Endometrial microvascular endothelial cells (primary cell): ENCODE measurements around the gene TBC1D3. TPM values are rescaled to one million over a fixed set of nuclear protein-coding genes. Genes with fewer than 3 reads are reported as not detected.
"Not testable (repeated sequence)": the region's sequence is repeated elsewhere in the genome, so short reads cannot be mapped to it uniquely, and the experiment has no call there.

Experiments
- in situ Hi-C: cut with HindIII; loops from 2 replicates; pipeline ENCODE4 v1.10.0; 2017; ENCODE audit warnings: low sequenced_read_pairs, low pct_unique_long_range_greater_than_20kb; ENCODE audit errors: inconsistent ontology term
- total RNA-seq: library from RNA; depleted of rRNA; stranded (reverse); fragments of >200 nt; gene quantifications from one replicate; pipeline ENCODE4 v1.2.3, GENCODE V29; 2015; ENCODE audit errors: inconsistent ontology term

The TBC1D3 gene
- not detected for total RNA-seq

- in situ Hi-C loops: not testable (repeated sequence)
Measured at GRCh38 chr17:38192455-38192854, at the start of gene TBC1D3. TBC1D3 (minus strand) TSS chr17:38192555; CDS start chr17:38191029, 1,526 bp downstream.

DNA sequence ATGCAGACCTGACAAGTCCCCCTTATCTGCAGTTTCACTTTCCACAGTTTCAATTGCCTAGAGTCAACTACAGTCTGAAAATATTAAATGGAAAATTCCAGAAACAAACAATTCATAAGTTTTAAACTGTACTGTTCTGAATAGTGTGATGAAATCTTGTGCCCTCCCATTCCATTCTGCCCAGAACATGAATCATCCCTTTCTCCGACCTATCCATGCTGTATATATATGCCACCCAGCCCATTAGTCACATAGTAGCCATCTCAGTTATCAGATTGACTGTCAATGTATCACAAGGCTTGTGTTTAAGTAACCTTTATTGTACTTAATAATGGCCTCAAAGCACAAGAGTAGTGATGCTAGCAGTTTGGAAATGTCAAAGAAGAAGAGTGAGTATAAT, 40.4 kb upstream of the TBC1D3 start:
- in situ Hi-C loops: not testable (repeated sequence)

DNA sequence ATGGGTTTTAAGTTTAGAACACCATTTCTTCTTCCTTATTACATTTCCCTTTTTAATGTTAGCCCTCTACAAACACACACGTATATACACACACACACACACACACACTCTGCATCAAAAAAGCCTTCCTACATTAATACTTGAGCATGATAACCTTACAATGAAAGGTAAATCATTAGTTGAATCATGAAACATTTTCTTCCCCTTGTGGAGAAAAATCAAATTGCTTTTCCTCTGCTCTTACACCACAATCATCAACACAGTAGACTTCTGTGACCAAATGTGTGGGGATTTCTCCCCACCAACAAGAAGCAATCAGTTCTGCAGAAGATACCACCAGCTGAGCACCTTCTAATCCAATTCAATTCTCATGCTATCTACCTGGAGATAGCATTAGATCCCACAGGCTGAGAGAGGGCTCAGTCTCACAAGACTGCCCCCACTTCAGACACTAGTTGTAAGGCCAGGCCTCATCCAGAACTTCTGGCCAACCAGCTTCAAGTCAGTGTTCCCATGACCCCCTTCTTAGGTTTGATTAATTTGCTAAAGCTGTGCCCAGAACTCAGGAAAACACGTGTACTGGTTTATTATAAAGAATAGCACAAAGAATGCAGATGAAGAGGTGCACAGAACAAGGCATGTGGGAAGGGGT, 33.6 kb upstream of the TBC1D3 start:
- in situ Hi-C loops: not testable (repeated sequence)

DNA sequence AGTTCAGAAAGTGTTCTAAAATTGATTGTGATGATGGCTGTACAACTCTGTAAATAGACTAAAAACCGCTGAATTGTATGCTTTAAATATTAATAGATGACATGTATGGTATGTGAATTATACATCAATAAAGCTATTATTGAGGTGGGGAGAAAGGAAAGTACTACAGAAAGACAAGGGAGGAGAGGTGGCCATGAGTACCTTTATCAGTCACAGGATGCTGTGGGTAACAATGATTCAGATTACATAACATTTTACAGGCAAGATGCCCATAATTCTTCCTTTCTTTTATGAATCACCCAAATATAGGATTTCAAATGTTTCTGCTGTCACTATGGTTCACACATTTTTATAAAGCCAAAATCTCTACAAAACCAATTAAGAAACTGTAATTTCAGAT, 28.5 kb upstream of the TBC1D3 start:
- in situ Hi-C loops: not testable (repeated sequence)

- in situ Hi-C loops: not testable (repeated sequence)
Measured at GRCh38 chr17:38200271-38200670, 7.9 kb upstream of the TBC1D3 start.

DNA sequence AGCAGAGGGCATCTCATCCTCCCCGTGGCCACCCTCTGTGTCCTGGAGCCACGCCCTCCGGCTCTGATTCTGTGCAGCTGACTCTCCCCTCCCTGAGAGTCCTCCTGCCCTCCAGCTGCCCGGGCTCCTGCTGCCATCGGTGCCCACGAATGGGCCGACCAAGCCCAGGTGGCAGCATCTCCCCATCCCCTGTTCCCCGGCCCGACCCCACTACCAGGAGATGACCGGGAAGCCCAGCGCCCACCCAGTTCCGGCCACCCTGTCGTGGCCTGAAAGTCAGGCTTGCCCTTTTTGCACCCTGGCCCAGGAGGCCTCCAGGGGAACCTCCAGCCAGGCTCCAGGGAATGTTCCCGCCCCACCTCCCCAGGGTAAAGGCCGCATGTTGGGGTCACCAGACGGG, 57.5 kb downstream of the TBC1D3 start:
- in situ Hi-C loops: not testable (repeated sequence)

Other genes starting within 250 kb of the TBC1D3 start
- gene TBC1D3L, start 203.5 kb downstream of the TBC1D3 start, total RNA-seq: 6.0 TPM
- not detected for gene TBC1D3D, start 188.6 kb downstream of the TBC1D3 start, total RNA-seq
- gene TBC1D3C, start 123.9 kb downstream of the TBC1D3 start, total RNA-seq: not detected
- not detected for gene TBC1D3E, start 64.6 kb downstream of the TBC1D3 start, total RNA-seq
- 35.7 TPM for gene MRPL45, start 104.6 kb upstream of the TBC1D3 start, total RNA-seq
- not detected for gene GPR179, start 151.4 kb upstream of the TBC1D3 start, total RNA-seq
- gene SOCS7, start 159.3 kb upstream of the TBC1D3 start, total RNA-seq: 12.4 TPM
- gene ARHGAP23, start 235.9 kb upstream of the TBC1D3 start, total RNA-seq: 83.6 TPM